ENCODE results near the gene MAP2K5. TPM values are rescaled to one million over a fixed set of nuclear protein-coding genes. Genes with fewer than 3 reads are reported as not detected.

MAP2K5 gene
- polyA plus RNA-seq, 2 of the 4 experiments (the other 2 are of a cell fraction): 7.8 to 11.0 TPM

DNA sequence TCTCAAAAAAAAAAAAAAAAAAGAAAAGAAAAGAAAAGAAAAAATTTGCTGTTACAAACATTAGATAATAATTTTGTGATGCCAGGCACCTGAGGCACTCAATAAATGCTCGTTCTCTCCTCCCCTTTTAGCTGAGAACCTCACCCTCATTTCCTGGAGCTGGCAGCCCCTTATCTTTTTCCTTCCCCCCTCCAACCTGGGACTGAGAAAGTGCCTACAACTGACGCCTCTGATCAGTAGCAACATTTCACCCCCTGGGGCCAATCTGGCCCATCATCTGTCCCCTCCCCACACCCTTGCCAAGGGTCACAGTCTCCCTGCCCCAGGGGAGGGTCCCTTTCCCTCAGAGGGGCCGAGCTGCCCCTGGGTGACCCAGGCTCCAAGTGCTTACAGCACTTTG lies 309.9 kb downstream of the MAP2K5 start:
- ChIA-PET POLR2A (no interaction called here), CTCF (interaction anchor here (0.7 to 9.7 kb wide), 4 partner anchors 11 to 358 kb away, joined by 3 to 66 read pairs (median 6); no protein-coding TSS in a partner anchor)
- Histone ChIP-seq H3K4me1 (peaks cover 19% of the 10 kb centered on the region), H3K4me2 (no peak overlapping the region), H3K9me3 (no peaks in the 10 kb centered on the region), H3K4me3 (no peak overlapping the region), H3K27ac (0 out of 6 replicates have a peak overlapping the region, but pooled peaks of 1 of the 2 experiments have one; percentile 7)
- ATAC-seq: no peak
- no peak for DNase-seq (ENCODE audit: low read depth in 1 of 2, low spot score in 1 of 2)
- 70% methylated on average over 3 of the region's 3 CpGs for WGBS (ENCODE audit: missing lambda C conversion rate)
- FAIRE-seq: no peak
- TF ChIP-seq CBX2 (IDR thresholded peaks at IDR 0.05; ENCODE audit: borderline replicate concordance, low read depth): no peak
- no peak for TF ChIP-seq NPAS2 (CRISPR knock-in tag; IDR thresholded peaks at IDR 0.05; ENCODE audit: borderline replicate concordance)
- TF ChIP-seq HEYL (CRISPR knock-in tag; IDR thresholded peaks at IDR 0.05): no peak
- TF ChIP-seq KDM1A (IDR thresholded peaks at IDR 0.05; ENCODE audit: low read depth): no peak
- TF ChIP-seq ZFP36 (IDR thresholded peaks at IDR 0.05; ENCODE audit: borderline replicate concordance, partially characterized antibody): no peak
- TF ChIP-seq JUN (IDR thresholded peaks at IDR 0.05): no peak
- TF ChIP-seq HOXA7 (CRISPR knock-in tag; IDR thresholded peaks at IDR 0.05): no peak
- TF ChIP-seq PHF8 (IDR thresholded peaks at IDR 0.05; ENCODE audit: borderline replicate concordance, low read depth): no peak
- no peak for TF ChIP-seq POLR2A (IDR thresholded peaks at IDR 0.05; ENCODE audit: low read length)
- TF ChIP-seq MAZ (IDR thresholded peaks at IDR 0.05; ENCODE audit: borderline replicate concordance, low read depth, low read length): no peak
- no peak for TF ChIP-seq HOXB13 (CRISPR knock-in tag; IDR thresholded peaks at IDR 0.05; ENCODE audit: low read depth)
- no peak for TF ChIP-seq NFE2L2 (conservative IDR thresholded peaks at IDR 0.05; ENCODE audit: low read length)
- no peak for TF ChIP-seq RARB (CRISPR knock-in tag; IDR thresholded peaks at IDR 0.05)
- TF ChIP-seq FOSB (CRISPR knock-in tag; IDR thresholded peaks at IDR 0.05): no peak
- no peak for TF ChIP-seq POLR2AphosphoS2 (conservative IDR thresholded peaks at IDR 0.05; ENCODE audit: low read length)
- no peak for TF ChIP-seq HDAC2 (IDR thresholded peaks at IDR 0.05)
- no peak for TF ChIP-seq EHF (CRISPR knock-in tag; IDR thresholded peaks at IDR 0.05)
- no peak for TF ChIP-seq REST (IDR thresholded peaks at IDR 0.05)
- TF ChIP-seq CHD2 (IDR thresholded peaks at IDR 0.05; ENCODE audit: low read length, partially characterized antibody): no peak
- TF ChIP-seq, protein P1, sequence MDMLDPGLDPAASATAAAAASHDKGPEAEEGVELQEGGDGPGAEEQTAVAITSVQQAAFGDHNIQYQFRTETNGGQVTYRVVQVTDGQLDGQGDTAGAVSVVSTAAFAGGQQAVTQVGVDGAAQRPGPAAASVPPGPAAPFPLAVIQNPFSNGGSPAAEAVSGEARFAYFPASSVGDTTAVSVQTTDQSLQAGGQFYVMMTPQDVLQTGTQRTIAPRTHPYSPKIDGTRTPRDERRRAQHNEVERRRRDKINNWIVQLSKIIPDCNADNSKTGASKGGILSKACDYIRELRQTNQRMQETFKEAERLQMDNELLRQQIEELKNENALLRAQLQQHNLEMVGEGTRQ (IDR thresholded peaks at IDR 0.05): no peak

DNA sequence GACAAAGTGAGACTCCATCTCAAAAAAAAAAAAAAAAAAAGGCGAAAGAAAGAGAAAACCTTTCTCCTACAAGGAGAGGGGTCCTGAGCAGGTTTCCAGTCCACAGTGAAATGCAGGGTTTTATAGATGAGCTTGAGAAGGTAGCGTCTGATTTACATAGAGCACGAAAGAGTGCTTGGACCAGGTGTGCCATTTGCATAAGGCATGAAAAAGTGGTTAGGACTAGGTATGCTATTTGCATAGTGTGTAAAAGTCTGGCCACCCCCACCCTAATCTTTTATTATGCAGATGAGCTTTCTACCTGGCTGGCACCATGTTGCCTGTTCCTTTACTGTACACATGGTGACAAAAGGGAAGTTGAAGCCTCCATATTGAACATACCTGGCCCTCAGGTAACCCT lies 311.0 kb downstream of the MAP2K5 start:
- ChIA-PET CTCF (interaction anchor here (0.7 to 9.7 kb wide), 5 partner anchors 10 to 304 kb away, joined by 4 to 66 read pairs (median 4); no protein-coding TSS in a partner anchor), POLR2A (interaction anchor here (1.0 kb wide), 1 partner anchor 333 kb away, joined by 4 read pairs; no protein-coding TSS in a partner anchor)
- FAIRE-seq (no peak), ATAC-seq (no peak), DNase-seq (ENCODE audit: low read depth in 1 of 2, low spot score in 1 of 2) (no peak)
- Histone ChIP-seq H3K4me1 (peaks cover 19% of the 10 kb centered on the region), H3K9me3 (no peaks in the 10 kb centered on the region), H3K27ac (no peak overlapping the region), H3K4me3 (no peak overlapping the region), H3K4me2 (no peak overlapping the region)
- WGBS (ENCODE audit: missing lambda C conversion rate): 90% methylated on average over 3 of the region's 3 CpGs
- no peak for TF ChIP-seq ESRRA (IDR thresholded peaks at IDR 0.05; ENCODE audit: borderline replicate concordance, low read length)
- no peak for TF ChIP-seq EHF (CRISPR knock-in tag; IDR thresholded peaks at IDR 0.05)
- no peak for TF ChIP-seq GATA3 (IDR thresholded peaks at IDR 0.05; ENCODE audit: borderline replicate concordance)
- TF ChIP-seq, protein P2, sequence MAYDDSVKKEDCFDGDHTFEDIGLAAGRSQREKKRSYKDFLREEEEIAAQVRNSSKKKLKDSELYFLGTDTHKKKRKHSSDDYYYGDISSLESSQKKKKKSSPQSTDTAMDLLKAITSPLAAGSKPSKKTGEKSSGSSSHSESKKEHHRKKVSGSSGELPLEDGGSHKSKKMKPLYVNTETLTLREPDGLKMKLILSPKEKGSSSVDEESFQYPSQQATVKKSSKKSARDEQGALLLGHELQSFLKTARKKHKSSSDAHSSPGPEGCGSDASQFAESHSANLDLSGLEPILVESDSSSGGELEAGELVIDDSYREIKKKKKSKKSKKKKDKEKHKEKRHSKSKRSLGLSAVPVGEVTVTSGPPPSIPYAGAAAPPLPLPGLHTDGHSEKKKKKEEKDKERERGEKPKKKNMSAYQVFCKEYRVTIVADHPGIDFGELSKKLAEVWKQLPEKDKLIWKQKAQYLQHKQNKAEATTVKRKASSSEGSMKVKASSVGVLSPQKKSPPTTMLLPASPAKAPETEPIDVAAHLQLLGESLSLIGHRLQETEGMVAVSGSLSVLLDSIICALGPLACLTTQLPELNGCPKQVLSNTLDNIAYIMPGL (CRISPR knock-in tag; IDR thresholded peaks at IDR 0.05; ENCODE audit: borderline replicate concordance): no peak
- TF ChIP-seq, protein P3, sequence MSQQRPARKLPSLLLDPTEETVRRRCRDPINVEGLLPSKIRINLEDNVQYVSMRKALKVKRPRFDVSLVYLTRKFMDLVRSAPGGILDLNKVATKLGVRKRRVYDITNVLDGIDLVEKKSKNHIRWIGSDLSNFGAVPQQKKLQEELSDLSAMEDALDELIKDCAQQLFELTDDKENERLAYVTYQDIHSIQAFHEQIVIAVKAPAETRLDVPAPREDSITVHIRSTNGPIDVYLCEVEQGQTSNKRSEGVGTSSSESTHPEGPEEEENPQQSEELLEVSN (IDR thresholded peaks at IDR 0.05; ENCODE audit: borderline replicate concordance, low read depth): no peak
- TF ChIP-seq, protein P4, sequence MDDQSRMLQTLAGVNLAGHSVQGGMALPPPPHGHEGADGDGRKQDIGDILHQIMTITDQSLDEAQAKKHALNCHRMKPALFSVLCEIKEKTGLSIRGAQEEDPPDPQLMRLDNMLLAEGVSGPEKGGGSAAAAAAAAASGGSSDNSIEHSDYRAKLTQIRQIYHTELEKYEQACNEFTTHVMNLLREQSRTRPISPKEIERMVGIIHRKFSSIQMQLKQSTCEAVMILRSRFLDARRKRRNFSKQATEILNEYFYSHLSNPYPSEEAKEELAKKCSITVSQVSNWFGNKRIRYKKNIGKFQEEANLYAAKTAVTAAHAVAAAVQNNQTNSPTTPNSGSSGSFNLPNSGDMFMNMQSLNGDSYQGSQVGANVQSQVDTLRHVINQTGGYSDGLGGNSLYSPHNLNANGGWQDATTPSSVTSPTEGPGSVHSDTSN (IDR thresholded peaks at IDR 0.05): no peak
- TF ChIP-seq MYC (IDR thresholded peaks at IDR 0.05; ENCODE audit: borderline replicate concordance, low read length): no peak
- no peak for TF ChIP-seq CEBPB (IDR thresholded peaks at IDR 0.05)
- TF ChIP-seq ELK1 (IDR thresholded peaks at IDR 0.05; ENCODE audit: low read depth, low read length): no peak
- TF ChIP-seq TP53 (CRISPR knock-in tag; IDR thresholded peaks at IDR 0.05): no peak
